ENCODE measurements around the gene NINJ1. TPM values are rescaled to one million over a fixed set of nuclear protein-coding genes. Genes with fewer than 3 reads are reported as not detected.

Gene NINJ1
- total and polyA plus RNA-seq, 2 of the 13 experiments (the other 11 are each of a cell fraction or from before 2014, with no cell fraction given): 81.2 to 92.1 TPM

- TF ChIP-seq MTA1 (CRISPR knock-in tag; IDR thresholded peaks at IDR 0.05; ENCODE audit: borderline replicate concordance): 0 out of 2 replicates have a peak, but pooled peaks have one; percentile 5
- TF ChIP-seq ZBED4 (CRISPR knock-in tag; IDR thresholded peaks at IDR 0.05; ENCODE audit: borderline replicate concordance): peak; percentile 4; the same call in 1 of the 2 replicates
- TF ChIP-seq REL (CRISPR knock-in tag; conservative IDR thresholded peaks at IDR 0.05): no peak
- peak; percentile 86; the same call in 1 of the 2 replicates for TF ChIP-seq ZNF687 (CRISPR knock-in tag; IDR thresholded peaks at IDR 0.05)
- peak; percentile 70; the same call in 1 of the 2 replicates for TF ChIP-seq KLF15 (CRISPR knock-in tag; IDR thresholded peaks at IDR 0.05; ENCODE audit: borderline replicate concordance)
- 0 out of 2 replicates have a peak, but pooled peaks have one; percentile 85 for TF ChIP-seq ATF2 (CRISPR knock-in tag; IDR thresholded peaks at IDR 0.05)
- 0 out of 2 replicates have a peak, but pooled peaks have one; percentile 50 for TF ChIP-seq FOXJ3 (CRISPR knock-in tag; IDR thresholded peaks at IDR 0.05; ENCODE audit: borderline replicate concordance)
- 0 out of 2 replicates have a peak, but pooled peaks have one; percentile 26 for TF ChIP-seq MLXIP (CRISPR knock-in tag; IDR thresholded peaks at IDR 0.05; ENCODE audit: borderline replicate concordance)
- peak; percentile 35; the same call in 1 of the 2 replicates for TF ChIP-seq ZNF839 (CRISPR knock-in tag; IDR thresholded peaks at IDR 0.05; ENCODE audit: borderline replicate concordance)
- TF ChIP-seq TFAP4 (IDR thresholded peaks at IDR 0.05; ENCODE audit: borderline replicate concordance, low read depth): peak; percentile 90; the same call in 1 of the 2 replicates
- TF ChIP-seq ZFP37 (CRISPR knock-in tag; IDR thresholded peaks at IDR 0.05; ENCODE audit: borderline replicate concordance): 0 out of 2 replicates have a peak, but pooled peaks have one; percentile 55
- TF ChIP-seq ZNF3 (CRISPR knock-in tag; IDR thresholded peaks at IDR 0.05): 0 out of 2 replicates have a peak, but pooled peaks have one; percentile 10
Observed at GRCh38 chr9:93132946-93133680, 938 bp downstream of the NINJ1 start (continued).
